ENCODE results near the gene PPIL6.

The PPIL6 gene

DNA sequence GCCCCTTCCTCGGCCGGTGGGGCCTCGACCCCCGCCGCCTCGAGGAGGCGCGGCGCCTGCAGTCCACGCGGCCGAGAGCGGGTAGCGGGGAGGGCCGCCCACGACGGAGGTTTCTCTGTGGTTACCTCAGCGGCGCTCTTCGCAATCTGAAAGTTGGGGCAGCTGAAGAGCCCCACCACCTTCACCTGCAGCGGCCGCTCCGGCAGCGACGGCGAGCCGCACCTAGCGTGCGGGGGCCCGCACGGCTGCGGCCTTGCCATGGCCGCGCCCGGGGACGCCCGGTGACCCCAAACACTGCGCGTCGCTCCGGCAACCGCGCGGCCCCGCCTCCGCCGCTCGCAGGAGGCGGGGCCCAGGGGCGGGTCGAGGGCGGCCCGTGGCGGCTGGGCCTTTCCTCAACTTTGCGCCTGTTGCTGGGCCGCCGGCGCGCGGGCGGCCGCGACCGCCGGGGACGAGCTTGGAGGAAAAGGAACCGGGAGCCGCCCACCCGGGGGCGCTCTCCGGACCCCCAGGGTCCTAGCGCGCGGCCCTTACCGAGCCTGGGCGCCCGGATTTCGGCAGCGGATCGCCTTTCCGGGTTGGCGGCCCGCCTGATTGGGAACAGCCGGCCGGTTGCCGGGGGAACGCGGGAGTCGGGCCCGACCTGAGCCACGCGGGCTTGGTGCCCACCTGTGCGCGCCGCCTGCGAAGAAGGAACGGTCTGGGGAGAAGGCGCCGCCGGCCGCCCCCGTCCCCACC lies at the start of gene PPIL6, which contains the start of gene SMPD2:
PPIL6 (minus strand) TSS at position 298 of the 738 bp plus-strand sequence; CDS start at position 260, 38 bp downstream.
SMPD2 (plus strand) TSS at position 394 of the 738 bp plus-strand sequence. CDS start 398 bp downstream, outside the sequence.
- DNase-seq (ENCODE audit: low read depth), result peak; percentile 87

DNA sequence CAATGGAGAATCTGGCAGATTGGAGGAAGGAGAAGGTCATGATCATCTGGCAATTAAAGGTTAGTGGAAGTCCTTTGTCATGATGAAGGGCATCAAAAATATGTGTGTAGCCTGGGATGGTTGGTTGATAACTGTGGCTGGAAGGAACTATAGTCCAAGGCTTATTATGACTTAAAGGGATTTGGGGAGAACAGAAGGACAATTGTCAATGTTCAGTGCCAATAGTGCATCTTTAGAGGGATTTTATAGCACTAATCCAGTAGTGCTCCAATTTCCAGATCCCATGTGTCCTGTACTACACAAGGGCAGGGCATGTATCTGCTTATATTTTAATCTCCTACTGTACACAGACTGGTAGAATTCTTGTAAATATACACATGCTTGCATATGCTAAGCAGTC lies 47.6 kb upstream of the PPIL6 start:
- DNase-seq (ENCODE audit: low read depth), result no peak

DNA sequence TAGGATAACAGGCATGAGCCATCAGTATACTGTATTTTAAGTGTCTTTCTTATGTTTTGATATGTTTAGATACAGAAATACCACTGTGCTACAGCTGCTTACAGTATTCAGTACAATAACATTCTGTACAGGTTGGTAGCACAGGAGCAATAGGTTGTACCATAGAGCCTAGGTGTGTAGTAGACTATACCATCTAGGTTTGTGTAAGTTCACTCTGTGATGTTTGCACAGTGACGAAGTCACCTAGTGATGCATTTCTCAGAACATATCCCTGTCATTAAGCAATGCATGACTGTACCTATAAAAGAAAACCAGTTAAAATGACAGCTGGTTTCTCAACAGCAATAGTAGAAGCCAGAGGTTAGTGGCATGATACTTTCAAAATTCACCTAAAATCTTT lies 45.6 kb upstream of the PPIL6 start:
- no peak for DNase-seq (ENCODE audit: low read depth)

DNA sequence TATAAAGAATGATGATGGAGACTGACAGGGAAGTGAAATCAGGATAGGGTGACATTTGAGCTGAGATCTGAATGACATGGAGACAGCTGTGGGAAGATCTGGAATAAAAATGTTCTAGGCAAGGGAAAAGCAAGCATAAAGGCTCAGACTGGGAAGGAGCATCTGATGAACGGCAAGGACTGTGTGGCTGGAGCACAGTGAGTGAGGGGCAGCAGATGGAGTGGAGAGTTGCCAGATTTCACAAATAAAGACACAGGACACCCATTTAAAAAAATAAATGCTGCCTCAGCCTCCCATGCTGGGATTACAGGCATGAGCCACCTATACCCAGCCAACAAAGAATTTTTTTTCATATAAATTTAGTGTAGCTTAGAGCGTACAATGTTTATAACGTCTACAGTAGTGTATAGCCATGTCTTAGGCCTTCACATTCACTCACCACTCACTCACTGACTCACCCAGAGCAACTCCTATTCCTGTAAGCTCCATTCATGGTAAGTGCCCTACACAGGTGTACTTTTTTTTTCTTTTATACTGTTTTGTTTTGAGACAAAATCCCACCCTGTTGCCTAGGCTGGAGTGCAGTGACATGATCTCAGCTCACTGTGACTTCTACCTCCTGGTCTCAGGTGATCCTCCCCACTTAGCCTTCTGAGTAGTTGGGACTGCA lies 45.0 kb upstream of the PPIL6 start:
- no peak for DNase-seq (ENCODE audit: low read depth)

DNA sequence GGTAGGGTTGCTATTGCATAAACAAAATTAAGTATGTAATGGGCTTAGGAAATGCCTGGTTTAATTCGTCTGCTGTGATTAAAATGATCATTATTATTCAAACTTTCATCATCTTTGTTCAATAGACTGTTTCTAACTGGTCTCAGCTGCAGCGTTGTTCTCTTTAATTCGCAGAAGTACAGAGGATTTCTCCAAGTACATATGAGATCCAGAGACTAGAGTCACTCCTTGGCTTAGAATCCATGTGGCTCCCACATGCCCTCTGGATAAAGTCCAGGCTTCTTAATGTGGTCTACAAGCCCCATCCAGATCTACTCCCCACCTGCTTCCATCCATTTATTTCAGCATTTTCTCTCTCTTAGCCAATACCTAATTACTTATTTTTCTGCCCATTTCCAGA lies 43.7 kb upstream of the PPIL6 start:
- no peak for DNase-seq (ENCODE audit: low read depth)

DNA sequence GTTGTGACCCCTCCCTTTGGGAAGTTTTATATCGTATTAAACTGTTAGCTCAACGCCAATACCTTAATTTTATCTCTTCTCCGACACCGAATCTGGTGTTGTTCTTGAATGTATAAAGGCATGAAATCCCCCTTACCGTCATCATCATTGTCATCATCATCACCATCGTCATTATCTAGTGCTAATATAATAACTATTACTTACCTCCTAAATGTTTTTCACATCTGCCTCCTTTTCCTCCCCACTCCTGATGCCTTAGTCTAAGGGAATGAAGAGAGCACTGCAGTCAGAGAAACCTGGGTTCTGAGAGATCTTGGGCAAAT lies 43.3 kb upstream of the PPIL6 start:
- DNase-seq (ENCODE audit: low read depth), result no peak

DNA sequence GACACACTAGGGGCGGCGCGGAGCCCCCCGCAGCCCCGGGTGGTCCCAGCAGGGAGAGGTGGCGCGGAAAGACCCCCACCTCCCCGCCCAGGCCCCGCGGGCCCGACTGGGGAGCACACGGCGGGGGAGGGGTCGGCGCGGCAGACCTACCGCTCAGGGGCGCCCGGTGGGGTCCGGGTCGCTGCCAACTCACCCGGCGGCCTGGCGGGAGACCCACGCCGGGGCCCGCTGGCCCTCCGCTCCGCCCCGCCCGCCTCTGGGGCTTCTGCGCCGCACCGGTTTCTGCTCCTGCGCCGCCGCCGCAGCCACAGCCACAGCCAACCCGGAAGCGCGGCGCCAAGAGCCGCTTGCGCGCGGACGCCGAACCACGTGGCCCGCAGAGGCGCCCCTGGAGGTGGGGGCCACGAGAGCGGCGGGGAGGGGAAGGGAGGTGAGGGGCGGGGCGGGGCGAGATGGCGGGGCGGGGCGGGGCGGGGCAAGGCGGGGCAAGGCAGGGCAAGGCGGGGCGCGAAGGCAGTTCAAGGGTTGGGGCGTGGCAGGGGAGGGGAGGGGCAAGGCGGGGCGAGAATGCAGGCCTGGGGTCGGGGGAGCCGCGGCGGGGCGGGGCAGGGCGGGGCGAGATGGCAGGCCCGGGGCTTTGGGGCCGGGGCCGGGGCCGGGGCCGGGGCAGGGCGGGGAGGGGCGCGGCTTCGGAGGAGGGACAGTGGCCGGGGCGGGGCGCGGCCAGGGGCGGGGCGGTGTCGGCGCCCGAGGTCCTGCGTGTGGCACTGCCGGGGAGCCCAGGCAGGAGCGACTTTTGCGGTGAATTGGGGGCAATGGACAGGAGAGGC lies 42.7 kb upstream of the PPIL6 start, which contains the start of gene ZBTB24:
ZBTB24 (minus strand) TSS at position 315 of the 830 bp plus-strand sequence. CDS start 1,193 bp downstream, outside the sequence.
- DNase-seq (ENCODE audit: low read depth), result peak; percentile 92

DNA sequence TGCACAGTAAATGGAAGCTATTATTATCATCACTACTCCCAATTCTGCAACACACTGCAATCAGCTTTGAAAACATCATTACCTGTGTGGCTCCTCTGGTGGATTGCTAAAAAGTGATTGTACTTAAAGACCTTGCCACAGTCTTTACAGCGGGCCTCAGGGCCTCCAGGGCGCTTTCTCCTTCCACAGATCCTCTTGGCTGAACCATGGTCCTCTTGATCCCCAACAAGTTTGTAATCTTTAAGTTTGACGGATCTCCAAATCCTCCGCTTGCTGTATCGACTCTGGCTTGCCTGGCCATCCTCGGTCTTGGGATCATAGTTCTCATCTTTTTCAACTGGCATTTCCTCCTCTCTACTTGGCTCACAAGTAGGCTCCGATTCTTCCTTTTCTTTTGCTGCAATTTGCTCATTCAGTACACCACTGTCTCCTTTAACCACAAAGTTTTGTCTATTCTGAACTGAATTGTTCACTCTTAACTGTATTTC lies 40.6 kb upstream of the PPIL6 start:
- DNase-seq (ENCODE audit: low read depth), result no peak

DNA sequence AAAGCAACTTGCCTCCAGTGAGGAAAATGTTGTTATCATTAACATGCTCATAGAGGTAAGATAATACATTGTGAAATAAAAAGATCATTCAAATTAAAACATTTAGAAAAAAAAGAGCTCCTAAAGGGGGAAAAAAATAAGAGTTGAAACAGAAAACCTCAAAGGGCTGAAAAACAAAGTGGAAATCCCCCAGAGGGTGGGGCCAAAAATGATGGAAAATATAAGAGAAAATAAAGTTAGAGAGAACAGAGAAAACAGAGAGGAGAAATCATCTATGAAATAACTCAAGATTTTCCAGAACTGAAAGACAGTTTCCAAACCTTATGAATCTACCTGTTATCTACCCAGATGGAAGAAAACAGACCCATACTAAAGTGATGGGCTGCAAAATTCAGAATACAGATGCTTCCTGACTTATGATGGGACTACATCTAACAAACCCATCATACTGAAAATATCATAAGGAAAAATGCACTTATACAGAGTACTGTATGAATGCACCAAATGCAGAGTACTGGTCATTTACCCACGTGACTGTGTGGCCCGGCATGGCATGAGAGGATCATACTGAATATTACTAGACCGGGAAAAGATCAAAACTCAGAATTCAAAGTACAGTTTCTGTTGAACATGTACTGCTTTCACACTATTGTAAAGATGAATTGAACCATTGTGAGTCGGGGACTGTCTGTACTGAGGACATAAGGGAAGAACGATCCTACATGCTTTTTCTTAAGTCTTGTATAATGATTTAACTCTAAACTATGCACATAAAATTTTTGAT lies 38.6 kb upstream of the PPIL6 start:
- no peak for DNase-seq (ENCODE audit: low read depth)

DNA sequence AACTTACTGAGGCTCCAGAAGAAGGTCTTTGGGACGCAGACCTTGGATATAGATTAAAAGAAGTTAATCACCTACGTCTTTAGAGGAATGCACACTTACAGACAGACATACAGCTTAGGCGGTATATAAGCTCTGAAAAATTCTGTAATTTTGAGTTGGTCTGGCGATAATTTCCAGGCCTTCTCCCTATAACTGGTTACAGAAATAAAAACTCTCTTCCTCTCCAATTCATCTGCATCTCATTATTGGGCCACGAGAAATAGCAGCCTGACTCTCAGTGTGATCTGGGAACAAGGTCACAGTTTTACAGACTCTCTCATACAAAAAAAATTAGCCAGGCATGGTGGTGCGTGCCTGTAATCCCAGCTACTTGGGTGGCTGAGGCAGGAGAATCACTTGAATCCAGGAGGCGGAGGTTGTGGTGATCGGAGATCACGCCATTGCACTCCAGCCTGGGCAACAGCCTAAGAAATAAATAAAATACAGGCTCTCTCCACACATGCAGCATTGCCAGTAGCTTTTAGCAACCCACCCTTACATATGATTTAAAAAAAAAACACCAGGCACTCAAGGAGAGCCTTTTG lies 37.9 kb upstream of the PPIL6 start:
- no peak for DNase-seq (ENCODE audit: low read depth)

DNA sequence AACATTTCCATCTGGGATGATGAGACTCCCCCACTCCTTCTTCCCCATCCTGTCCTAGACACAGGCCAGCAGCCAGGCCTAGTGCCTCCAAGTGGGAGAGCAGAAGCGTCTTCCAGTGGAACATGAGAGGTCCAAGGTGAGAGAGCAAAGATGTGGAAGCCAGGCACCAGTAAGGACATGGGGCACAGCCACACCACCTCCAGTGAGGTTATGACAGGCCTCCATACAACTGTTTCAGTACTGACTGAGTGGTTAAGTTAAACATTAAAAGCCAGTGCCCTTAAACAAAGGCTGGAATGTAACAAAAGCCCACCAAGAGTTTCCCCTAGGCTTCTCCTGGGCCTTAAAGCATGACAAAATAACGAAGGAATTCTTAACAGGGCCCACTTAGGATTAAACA lies 37.3 kb upstream of the PPIL6 start:
- DNase-seq (ENCODE audit: low read depth), result no peak

DNA sequence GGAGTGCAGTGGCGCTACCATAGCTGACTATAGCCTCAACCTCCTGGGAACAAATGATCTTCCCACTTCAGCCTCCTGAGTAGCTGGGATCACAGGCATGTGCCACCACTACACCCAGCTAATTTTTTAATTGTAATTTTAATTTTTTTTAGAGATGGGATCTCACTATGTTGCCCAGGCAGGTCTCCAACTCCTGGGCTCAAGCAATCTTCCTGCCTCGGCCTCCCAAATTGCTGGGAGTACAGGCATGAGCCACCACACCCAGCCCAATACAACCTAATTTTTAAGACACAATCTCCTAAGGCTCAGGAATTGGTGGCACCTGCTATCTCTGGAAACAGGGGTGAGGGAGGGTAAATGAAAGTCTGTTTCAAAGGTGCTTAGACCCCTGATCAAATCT lies 36.8 kb upstream of the PPIL6 start:
- DNase-seq (ENCODE audit: low read depth), result no peak

DNA sequence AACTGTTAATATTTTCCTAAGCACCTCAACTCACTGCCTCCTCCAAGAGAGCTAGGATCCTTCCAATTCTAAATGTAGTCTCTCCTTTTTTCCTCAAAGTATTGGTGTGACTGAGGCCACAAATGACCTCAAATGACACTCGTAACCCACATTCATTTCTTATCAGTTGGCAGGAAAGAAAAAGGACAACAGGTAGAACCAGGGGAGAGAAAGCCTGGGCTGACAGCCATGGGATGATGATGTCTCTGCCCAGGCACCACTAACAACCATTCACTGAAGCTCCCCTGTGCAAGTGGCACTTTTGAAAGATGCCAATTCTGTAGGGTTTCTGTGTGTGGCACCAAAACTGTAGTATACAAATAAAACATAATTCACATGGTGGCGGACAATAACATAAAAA lies 35.2 kb upstream of the PPIL6 start:
- DNase-seq (ENCODE audit: low read depth), result no peak

DNA sequence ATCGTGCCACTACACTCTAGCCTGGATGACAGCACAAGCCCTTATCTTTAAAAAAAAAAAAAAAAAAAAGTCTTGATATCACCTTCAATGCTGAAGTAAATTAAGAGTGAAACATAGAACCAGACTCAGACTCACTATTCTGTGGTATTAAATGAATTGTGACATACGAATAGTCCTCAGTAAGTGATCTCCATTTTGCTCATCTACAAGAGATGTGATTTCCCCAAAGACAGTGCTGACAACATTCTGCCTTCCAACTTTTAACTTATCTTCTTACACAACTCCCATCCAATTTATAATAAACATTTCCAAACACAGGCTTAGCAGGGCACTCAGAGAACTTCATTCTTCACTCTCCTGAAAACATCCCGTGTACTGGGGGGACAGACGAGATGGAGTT lies 34.6 kb upstream of the PPIL6 start:
- DNase-seq (ENCODE audit: low read depth), result no peak

DNA sequence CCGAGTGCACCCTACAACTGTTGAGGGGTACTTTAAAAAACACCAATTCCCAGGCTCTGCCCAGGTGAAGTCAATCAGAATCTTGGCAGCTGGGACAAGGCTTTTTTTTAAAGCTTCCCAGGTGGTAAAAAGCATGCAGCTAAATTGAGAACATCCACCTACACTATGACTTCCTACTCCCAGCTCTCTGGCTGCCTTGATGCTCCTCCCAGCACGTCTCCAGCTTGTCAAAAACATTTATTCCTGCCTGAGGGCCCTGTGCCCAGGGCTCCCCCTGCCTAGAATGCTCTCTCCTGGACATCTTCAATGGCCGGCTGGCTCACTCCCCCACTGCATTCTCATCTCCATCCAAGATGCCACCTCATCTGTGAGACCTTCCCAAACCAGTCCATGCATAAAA lies 32.7 kb upstream of the PPIL6 start:
- DNase-seq (ENCODE audit: low read depth), result no peak

DNA sequence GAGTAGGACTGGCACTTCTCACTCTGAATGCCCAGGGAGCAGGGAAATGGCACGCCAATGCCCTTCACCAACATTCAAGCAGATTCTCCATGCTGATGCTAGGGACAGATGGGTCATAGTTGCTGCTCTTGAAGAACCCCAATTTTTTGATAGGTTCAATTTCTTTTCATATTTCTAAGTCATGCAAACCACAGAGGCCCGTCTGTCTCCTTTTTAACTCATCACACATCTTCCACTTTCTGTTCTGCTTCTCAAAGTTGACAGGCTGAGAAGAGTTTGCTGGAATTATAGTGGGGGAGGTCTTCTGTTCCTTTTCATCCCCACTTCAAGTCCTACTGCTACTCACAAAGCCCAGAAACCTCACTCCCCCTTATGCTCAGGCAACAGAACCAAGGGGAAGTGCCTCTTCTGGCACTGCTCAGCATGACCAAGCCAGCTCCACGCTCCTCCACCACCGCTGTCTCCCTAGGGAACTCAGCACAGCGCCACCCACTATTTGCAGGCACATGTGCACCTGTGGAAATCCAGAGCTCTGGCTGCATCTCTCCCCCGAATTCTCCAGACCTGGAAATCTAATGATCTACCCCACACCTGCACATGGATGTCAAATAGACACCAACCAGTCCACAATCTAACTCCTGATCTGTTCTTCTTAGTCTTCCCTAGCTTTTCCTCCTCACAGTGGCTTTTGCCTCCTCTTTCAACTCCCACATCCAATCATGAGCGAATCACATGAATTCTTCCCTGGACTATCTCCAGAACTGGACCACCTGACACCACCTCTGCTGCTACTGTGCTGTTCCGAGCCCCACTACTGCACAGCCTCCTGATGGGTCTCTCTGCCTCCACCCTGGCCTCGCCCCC lies 31.9 kb upstream of the PPIL6 start:
- no peak for DNase-seq (ENCODE audit: low read depth)

DNA sequence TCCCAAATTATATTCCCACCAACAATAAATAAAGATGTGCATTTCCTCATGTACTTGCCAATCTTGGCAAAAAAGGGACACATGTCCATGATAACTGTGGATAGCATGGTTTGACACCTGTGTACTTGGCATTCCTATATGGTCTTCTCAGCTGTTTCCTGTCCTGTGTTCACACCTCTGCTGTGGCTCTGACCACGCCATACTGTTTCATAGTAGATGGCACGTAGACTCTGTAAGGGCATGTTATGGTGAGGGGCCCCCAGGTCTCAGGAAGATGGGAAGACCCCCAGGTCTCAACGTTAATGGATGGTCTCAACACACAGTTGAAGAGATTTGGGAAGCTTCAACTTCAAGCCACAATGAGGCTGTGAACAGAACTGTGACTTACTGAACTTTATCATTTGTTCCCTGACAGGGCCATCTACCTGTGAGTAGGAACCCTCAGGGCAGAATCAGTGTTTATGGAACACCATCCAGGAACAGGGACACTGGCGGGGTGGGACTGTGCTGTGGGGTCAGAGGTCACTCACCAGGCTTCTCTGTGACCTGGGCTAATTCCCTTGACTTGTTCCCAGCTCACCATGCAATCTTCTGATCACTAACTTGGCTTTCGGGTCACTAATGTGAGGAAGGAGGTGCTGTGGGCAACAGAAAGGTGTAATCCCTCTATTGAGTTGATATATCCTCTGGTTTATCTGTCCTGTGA lies 30.8 kb upstream of the PPIL6 start:
- no peak for DNase-seq (ENCODE audit: low read depth)

DNA sequence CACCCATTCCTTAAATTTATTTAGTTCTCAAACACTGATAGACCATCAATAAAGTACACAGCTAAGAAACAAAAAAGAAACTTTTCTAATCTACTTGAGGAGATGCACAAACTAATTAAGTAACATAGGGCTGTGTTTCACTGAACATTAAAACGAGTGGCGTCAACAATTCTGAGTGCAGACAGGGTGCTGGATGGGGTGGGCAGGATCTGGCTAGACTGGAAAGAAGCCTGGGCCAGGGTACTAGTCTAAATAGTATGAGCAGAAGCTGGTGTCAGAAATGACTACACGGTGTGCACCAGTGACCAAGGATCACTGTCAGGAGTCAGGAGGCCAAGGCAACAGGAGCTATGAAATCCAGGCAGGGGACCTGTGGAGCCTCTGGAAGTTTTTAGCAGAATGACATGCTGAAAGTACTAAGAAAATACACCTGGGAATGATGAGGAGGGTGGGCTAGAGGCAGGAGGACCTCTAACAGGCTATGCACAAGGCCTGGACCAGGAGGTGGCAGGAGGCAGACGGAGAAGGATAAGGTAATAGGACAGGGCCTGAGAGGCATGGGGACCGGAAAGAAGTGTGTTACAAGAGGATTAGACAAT lies 29.3 kb upstream of the PPIL6 start:
- no peak for DNase-seq (ENCODE audit: low read depth)

DNA sequence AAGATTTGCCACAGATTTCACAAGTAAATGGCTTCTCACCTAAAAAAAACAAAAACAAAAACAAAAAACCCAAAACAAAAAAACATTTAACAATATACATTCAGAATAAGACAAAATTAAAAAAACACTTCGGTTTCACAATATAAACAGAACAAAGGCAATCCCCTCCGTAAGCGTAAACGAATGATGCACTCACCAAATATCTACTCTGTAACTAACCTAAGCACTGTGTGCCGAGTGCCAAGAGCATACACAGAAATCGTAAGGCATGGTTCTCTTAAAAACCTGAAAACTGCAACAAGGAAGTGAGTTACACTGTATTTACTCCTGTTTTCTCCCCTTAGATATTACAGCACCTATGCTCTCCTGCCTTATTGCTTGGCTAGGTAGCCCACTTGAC lies 27.3 kb upstream of the PPIL6 start:
- DNase-seq (ENCODE audit: low read depth), result no peak
